Frontal cortex (tissue), 4 donors: ENCODE results near the gene PLCH1. TPM values are rescaled to one million over a fixed set of nuclear protein-coding genes. Genes with fewer than 3 reads are reported as not detected.

Source experiments
- DNase-seq, 2 donors: peaks; one replicate each; pipeline ENCODE4 v3.0.0; 2012; ENCODE audit warnings: low spot score in 2 of 2
- FAIRE-seq: peaks from 2 replicates; lab custom pipeline; 2012; peaks lifted over from hg19 to GRCh38; lab: Jason Lieb, UNC
- total RNA-seq: library from RNA; depleted of rRNA; stranded (reverse); fragments of >200 nt; gene quantifications from one replicate; pipeline ENCODE4 v1.2.3, GENCODE V29; 2014
- donor health status: control.
- donor health status: control.
- donor health status: control.

Gene PLCH1
- total RNA-seq, 1 donor from 2014 or later, result 19.2 TPM

- no peak for DNase-seq
- FAIRE-seq, result no peak
Observed at GRCh38 chr3:155697542-155697941, 47.3 kb downstream of the PLCH1 start.

- FAIRE-seq (no peak), DNase-seq (no peak)
Observed at GRCh38 chr3:155690921-155691320, 54.0 kb downstream of the PLCH1 start.

- DNase-seq, result no peak
- FAIRE-seq, result no peak
Observed at GRCh38 chr3:155688481-155688880, 56.4 kb downstream of the PLCH1 start.

GRCh38 chr3:155683344-155683720, 61.5 kb downstream of the PLCH1 start:
- DNase-seq (no peak), FAIRE-seq (no peak)

GRCh38 chr3:155682426-155683343, 62.2 kb downstream of the PLCH1 start:
- DNase-seq, result no peak
- no peak for FAIRE-seq

- FAIRE-seq (no peak), DNase-seq (no peak)
Observed at GRCh38 chr3:155676252-155676981, 68.5 kb downstream of the PLCH1 start.

GRCh38 chr3:155675094-155675493, 69.8 kb downstream of the PLCH1 start:
- no peak for DNase-seq
- no peak for FAIRE-seq

GRCh38 chr3:155673421-155673820, 71.5 kb downstream of the PLCH1 start:
- no peak for DNase-seq
- FAIRE-seq, result no peak

GRCh38 chr3:155670335-155670734, 74.5 kb downstream of the PLCH1 start:
- no peak for DNase-seq
- no peak for FAIRE-seq

GRCh38 chr3:155667988-155668387, 76.9 kb downstream of the PLCH1 start:
- DNase-seq, result no peak
- no peak for FAIRE-seq

GRCh38 chr3:155664925-155665695, 79.8 kb downstream of the PLCH1 start:
- DNase-seq, result no peak
- no peak for FAIRE-seq

- DNase-seq, result no peak
- no peak for FAIRE-seq
Observed at GRCh38 chr3:155663467-155664212, 81.2 kb downstream of the PLCH1 start.

GRCh38 chr3:155661760-155662159, 83.1 kb downstream of the PLCH1 start:
- DNase-seq (no peak), FAIRE-seq (no peak)

- FAIRE-seq, result no peak
Observed at GRCh38 chr3:155661042-155661441, 83.8 kb downstream of the PLCH1 start.

GRCh38 chr3:155658671-155659261, 86.1 kb downstream of the PLCH1 start:
- FAIRE-seq (no peak), DNase-seq (no peak)

More at GRCh38 chr3:155661042-155661441, 83.8 kb downstream of the PLCH1 start:
- DNase-seq, result no peak

GRCh38 chr3:155658006-155658405, 86.9 kb downstream of the PLCH1 start:
- DNase-seq (no peak), FAIRE-seq (no peak)

- FAIRE-seq (no peak), DNase-seq (no peak)
Observed at GRCh38 chr3:155657161-155657560, 87.7 kb downstream of the PLCH1 start.

- no peak for FAIRE-seq
- DNase-seq, result no peak
Observed at GRCh38 chr3:155656466-155656865, 88.4 kb downstream of the PLCH1 start.

- no peak for DNase-seq
- no peak for FAIRE-seq
Observed at GRCh38 chr3:155651489-155652218, 93.2 kb downstream of the PLCH1 start.
